HEK293 (cell line): ENCODE results near the gene ACVRL1.
A peak's percentile ranks its signal among the peaks of the same experiment; 100 is the strongest.

Source experiments
- CTCF ChIA-PET: fragments of 350-600 bp; formaldehyde crosslinking; extraction: SDS; loops from one replicate; lab custom pipeline; 2021; ENCODE audit warnings: antibody characterized with exemption; lab: Yijun Ruan, JAX
- POLR2A ChIA-PET: fragments of 300-600 bp; formaldehyde crosslinking; extraction: SDS; loops from one replicate; lab custom pipeline; 2020; ENCODE audit warnings: antibody characterized with exemption, inconsistent platforms; lab: Yijun Ruan, JAX
- H3K27ac ChIP-seq: fragments of 200-500 bp; sonication (Bioruptor generic); 2 replicates; pipeline ENCODE4 v1.5.1; 2014; ENCODE audit warnings: low read depth, low read length, control low read depth, inconsistent platforms; ENCODE audit errors: extremely low read depth
- H3K36me3 ChIP-seq, 2 experiments: fragments of 200-500 bp in 1 of 2; sonication (Bioruptor generic) in 1 of 2; 1 replicate in 1 of 2; 2 replicates in 1 of 2; pipeline ENCODE4 v1.5.1; 2014 to 2017; ENCODE audit warnings: inconsistent platforms in 2 of 2, low read length in 2 of 2; ENCODE audit not compliant: control insufficient read depth in 2 of 2, insufficient read depth in 1 of 2
- H3K4me1 ChIP-seq: fragments of 200-500 bp; sonication (Bioruptor generic); 2 replicates; pipeline ENCODE4 v1.5.1; 2014; ENCODE audit warnings: mild to moderate bottlenecking, low read length, inconsistent platforms; ENCODE audit not compliant: control insufficient read depth, insufficient read depth
- H3K4me3 ChIP-seq: 2 replicates; pipeline ENCODE4 v1.5.1; 2011; ENCODE audit warnings: low read depth, mild to moderate bottlenecking, control low read depth, low read length, moderate library complexity
- H3K9me3 ChIP-seq: fragments of 200-500 bp; sonication (Bioruptor generic); 2 replicates; pipeline ENCODE4 v1.5.1; 2014; ENCODE audit warnings: low read depth, low read length, inconsistent platforms; ENCODE audit not compliant: control insufficient read depth, insufficient read depth
- IKZF3 ChIP-seq: fragments of 450-650 bp; IDR thresholded peaks from 2 replicates; pipeline ENCODE4 v1.5.0; 2018; ENCODE audit warnings: missing biosample characterization, mild to moderate bottlenecking, missing genetic modification characterization, moderate library complexity
- KLF1 ChIP-seq: fragments of 450-650 bp; formaldehyde crosslinking; IDR thresholded peaks from 2 replicates; pipeline ENCODE4 v1.5.1; 2016; ENCODE audit warnings: missing biosample characterization, missing genetic modification characterization
- PRDM1 ChIP-seq: fragments of 450-650 bp; formaldehyde crosslinking; IDR thresholded peaks from 2 replicates; pipeline ENCODE4; 2016; ENCODE audit warnings: missing biosample characterization, missing genetic modification characterization
- ZBTB10 ChIP-seq: fragments of 450-650 bp; formaldehyde crosslinking; IDR thresholded peaks from 2 replicates; pipeline ENCODE4 v1.5.1; 2016; ENCODE audit warnings: missing biosample characterization, missing genetic modification characterization
- ZBTB11 ChIP-seq: fragments of 450-650 bp; formaldehyde crosslinking; conservative IDR thresholded peaks from 2 replicates; pipeline ENCODE4 v1.5.1; 2016; ENCODE audit warnings: low read depth, missing biosample characterization, missing genetic modification characterization
- ZBTB44 ChIP-seq: fragments of 450-650 bp; IDR thresholded peaks from 2 replicates; pipeline ENCODE4 v1.5.1; 2018; ENCODE audit warnings: missing biosample characterization, mild to moderate bottlenecking, missing genetic modification characterization
- ZEB2 ChIP-seq: fragments of 450-650 bp; formaldehyde crosslinking; IDR thresholded peaks from 2 replicates; pipeline ENCODE4 v1.5.1; 2016; ENCODE audit warnings: missing biosample characterization, missing genetic modification characterization
- ZFP37 ChIP-seq: fragments of 450-650 bp; formaldehyde crosslinking; IDR thresholded peaks from 2 replicates; pipeline ENCODE4 v1.5.1; 2016; ENCODE audit warnings: missing biosample characterization, missing genetic modification characterization
- ZIC2 ChIP-seq: fragments of 450-650 bp; formaldehyde crosslinking; IDR thresholded peaks from 2 replicates; pipeline ENCODE4 v1.5.1; 2016; ENCODE audit warnings: missing biosample characterization, missing genetic modification characterization
- ZNF23 ChIP-seq: fragments of 450-650 bp; formaldehyde crosslinking; IDR thresholded peaks from 2 replicates; pipeline ENCODE4 v1.5.1; 2016; ENCODE audit warnings: missing biosample characterization, missing genetic modification characterization, borderline replicate concordance
- ZNF239 ChIP-seq: fragments of 450-650 bp; formaldehyde crosslinking; IDR thresholded peaks from 2 replicates; pipeline ENCODE4 v1.5.1; 2016; ENCODE audit warnings: missing biosample characterization, missing genetic modification characterization
- ZNF248 ChIP-seq: fragments of 450-650 bp; formaldehyde crosslinking; IDR thresholded peaks from 2 replicates; pipeline ENCODE4 v1.5.1; 2017; ENCODE audit warnings: missing biosample characterization, missing genetic modification characterization
- ZNF26 ChIP-seq: fragments of 450-650 bp; formaldehyde crosslinking; IDR thresholded peaks from 2 replicates; pipeline ENCODE4 v1.5.1; 2016; ENCODE audit warnings: missing biosample characterization, missing genetic modification characterization
- ZNF354C ChIP-seq: fragments of 450-650 bp; formaldehyde crosslinking; IDR thresholded peaks from 2 replicates; pipeline ENCODE4 v1.5.1; 2016; ENCODE audit warnings: missing biosample characterization, missing genetic modification characterization, low read depth, borderline replicate concordance
- ZNF366 ChIP-seq: fragments of 450-650 bp; formaldehyde crosslinking; conservative IDR thresholded peaks from 2 replicates; pipeline ENCODE4 v1.5.1; 2016; ENCODE audit warnings: missing biosample characterization, missing genetic modification characterization
- ZNF48 ChIP-seq: fragments of 450-650 bp; formaldehyde crosslinking; IDR thresholded peaks from 2 replicates; pipeline ENCODE4 v1.5.1; 2016; ENCODE audit warnings: missing biosample characterization, missing genetic modification characterization
- ZNF488 ChIP-seq: fragments of 450-650 bp; formaldehyde crosslinking; IDR thresholded peaks from 2 replicates; pipeline ENCODE4 v1.5.1; 2016; ENCODE audit warnings: missing biosample characterization, missing genetic modification characterization
- ZNF521 ChIP-seq: fragments of 450-650 bp; formaldehyde crosslinking; IDR thresholded peaks from 2 replicates; pipeline ENCODE4 v1.5.1; 2017; ENCODE audit warnings: missing biosample characterization, mild to moderate bottlenecking, missing genetic modification characterization
- ZNF664 ChIP-seq: fragments of 450-650 bp; formaldehyde crosslinking; IDR thresholded peaks from 2 replicates; pipeline ENCODE4 v1.5.1; 2016; ENCODE audit warnings: missing biosample characterization, missing genetic modification characterization
- ZNF837 ChIP-seq: fragments of 450-650 bp; formaldehyde crosslinking; IDR thresholded peaks from 2 replicates; pipeline ENCODE4 v1.5.1; 2016; ENCODE audit warnings: missing biosample characterization, missing genetic modification characterization

ACVRL1 gene

GRCh38 chr12:51862947-51863346, 44.4 kb upstream of the ACVRL1 start:
- Histone ChIP-seq H3K27ac (no peak overlapping the region), H3K4me3 (no peak overlapping the region), H3K9me3 (no peaks in the 10 kb centered on the region), H3K4me1 (no peaks in the 10 kb centered on the region), H3K36me3 (no peaks in the 10 kb centered on the region)
- TF ChIP-seq ZNF664 (tag by site-specific recombination) = no peak
- peak; percentile 84 for TF ChIP-seq ZIC2 (tag by site-specific recombination)
- no peak for TF ChIP-seq ZNF248 (tag by site-specific recombination)
- TF ChIP-seq ZBTB11 (tag by site-specific recombination) = no peak
- TF ChIP-seq ZNF366 (tag by site-specific recombination) = 0 out of 2 replicates have a peak, but pooled peaks have one; percentile 25
- no peak for TF ChIP-seq ZNF239
- no peak for TF ChIP-seq ZNF26
- no peak for TF ChIP-seq ZNF521 (tag by site-specific recombination)
- TF ChIP-seq ZNF488 = no peak
- TF ChIP-seq ZBTB44 (tag by site-specific recombination) = no peak
- POLR2A ChIA-PET = no interaction called here
- CTCF ChIA-PET = interaction anchor here (0.9 to 1.3 kb wide), 3 partner anchors 12 to 61 kb away, joined by 4 to 6 read pairs (median 4); no protein-coding TSS in a partner anchor

- POLR2A ChIA-PET = no interaction called here
- Histone ChIP-seq H3K4me3 (no peak overlapping the region), H3K9me3 (no peaks in the 10 kb centered on the region), H3K36me3 (no peaks in the 10 kb centered on the region), H3K4me1 (no peaks in the 10 kb centered on the region), H3K27ac (no peak overlapping the region)
- no peak for TF ChIP-seq ZNF354C
- CTCF ChIA-PET = interaction anchor here (0.9 to 1.3 kb wide), 3 partner anchors 11 to 61 kb away, joined by 4 to 6 read pairs (median 4); no protein-coding TSS in a partner anchor
Observed at GRCh38 chr12:51863363-51863932, 43.9 kb upstream of the ACVRL1 start.

- ChIA-PET POLR2A (no interaction called here), CTCF (interaction anchor here (0.9 kb wide), 1 partner anchor 39 kb away, joined by 4 read pairs; no protein-coding TSS in a partner anchor)
- no peak overlapping the region for H3K27ac ChIP-seq
- no peaks in the 10 kb centered on the region for H3K36me3 ChIP-seq
- no peaks in the 10 kb centered on the region for H3K9me3 ChIP-seq
- no peak overlapping the region for H3K4me3 ChIP-seq
- no peaks in the 10 kb centered on the region for H3K4me1 ChIP-seq
- TF ChIP-seq KLF1 (tag by site-specific recombination) (no peak), ZEB2 (tag by site-specific recombination) (no peak), IKZF3 (tag by site-specific recombination) (no peak), ZNF837 (tag by site-specific recombination) (no peak), ZFP37 (no peak), ZBTB10 (tag by site-specific recombination) (no peak), PRDM1 (tag by site-specific recombination) (no peak), ZNF23 (tag by site-specific recombination) (no peak), ZNF48 (tag by site-specific recombination) (no peak)
Observed at GRCh38 chr12:51863933-51864832, 43.1 kb upstream of the ACVRL1 start.
